Gastroesophageal sphincter (tissue), 3 donors: ENCODE measurements around the gene HECW1.

Source experiments
- POLR2A ChIP-seq, 2 donors: fragments of 450-650 bp; IDR thresholded peaks; one replicate each; pipeline ENCODE4 v1.6.1; 2017; ENCODE audit warnings: antibody characterized with exemption in 2 of 2, mild to moderate bottlenecking in 2 of 2, moderate library complexity in 1 of 2
- TF ChIP-seq, protein P1 (sequence below), 4 experiments: fragments of 200-600 bp in 2 of 4; fragments of 450-650 bp in 2 of 4; sonication (generic) in 1 of 4; IDR thresholded peaks; one replicate each; pipeline ENCODE4 v1.5.1; 2017 to 2019; ENCODE audit warnings: antibody characterized with exemption in 4 of 4, mild to moderate bottlenecking in 2 of 4, moderate library complexity in 2 of 4

DNA sequence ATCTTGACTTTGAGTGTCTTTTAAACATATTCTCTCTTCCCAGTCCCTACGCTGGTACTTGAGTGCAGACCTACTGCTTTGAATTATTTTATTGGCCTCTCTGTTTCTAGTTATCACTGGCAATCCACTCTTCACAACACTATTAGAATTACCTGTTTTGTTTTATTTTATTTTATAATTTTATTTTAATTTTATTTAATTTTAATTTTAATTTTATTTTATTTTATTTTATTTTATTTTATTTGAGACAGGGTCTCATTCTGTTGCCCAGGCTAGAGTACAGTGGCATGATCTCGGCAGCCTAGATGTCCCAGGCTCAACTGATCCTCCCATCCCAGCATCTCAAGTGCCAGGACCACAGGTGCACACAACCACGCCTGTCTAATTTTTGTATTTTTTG lies 477.3 kb downstream of the HECW1 start:
- no peak for TF ChIP-seq POLR2A (IDR thresholded peaks at IDR 0.05)
- TF ChIP-seq, protein P1, sequence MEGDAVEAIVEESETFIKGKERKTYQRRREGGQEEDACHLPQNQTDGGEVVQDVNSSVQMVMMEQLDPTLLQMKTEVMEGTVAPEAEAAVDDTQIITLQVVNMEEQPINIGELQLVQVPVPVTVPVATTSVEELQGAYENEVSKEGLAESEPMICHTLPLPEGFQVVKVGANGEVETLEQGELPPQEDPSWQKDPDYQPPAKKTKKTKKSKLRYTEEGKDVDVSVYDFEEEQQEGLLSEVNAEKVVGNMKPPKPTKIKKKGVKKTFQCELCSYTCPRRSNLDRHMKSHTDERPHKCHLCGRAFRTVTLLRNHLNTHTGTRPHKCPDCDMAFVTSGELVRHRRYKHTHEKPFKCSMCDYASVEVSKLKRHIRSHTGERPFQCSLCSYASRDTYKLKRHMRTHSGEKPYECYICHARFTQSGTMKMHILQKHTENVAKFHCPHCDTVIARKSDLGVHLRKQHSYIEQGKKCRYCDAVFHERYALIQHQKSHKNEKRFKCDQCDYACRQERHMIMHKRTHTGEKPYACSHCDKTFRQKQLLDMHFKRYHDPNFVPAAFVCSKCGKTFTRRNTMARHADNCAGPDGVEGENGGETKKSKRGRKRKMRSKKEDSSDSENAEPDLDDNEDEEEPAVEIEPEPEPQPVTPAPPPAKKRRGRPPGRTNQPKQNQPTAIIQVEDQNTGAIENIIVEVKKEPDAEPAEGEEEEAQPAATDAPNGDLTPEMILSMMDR (IDR thresholded peaks at IDR 0.05) = no peak
